ENCODE results near the gene TNNI3K.

- TF ChIP-seq POLR2AphosphoS5 (IDR thresholded peaks at IDR 0.05; ENCODE audit: insufficient read depth in 1 of 2, low read depth in 1 of 2) (no peak), CTCF (IDR thresholded peaks at IDR 0.05) (no peak)
Measured at GRCh38 chr1:74195339-74195738, 39.8 kb upstream of the TNNI3K start.
